Retinal pigment epithelial cell (primary cell): Measurements from ENCODE around the gene ROS1.

Experiments used
- DNase-seq: peaks from one replicate; pipeline ENCODE4 v3.0.0-alpha.2; 2010; ENCODE audit warnings: low read depth
- H3K4me3 ChIP-seq: 2 replicates; pipeline ENCODE4 v1.5.1; 2011; ENCODE audit warnings: mild to moderate bottlenecking, low read length, control low read depth, moderate library complexity
- CTCF ChIP-seq: conservative IDR thresholded peaks from 2 replicates; pipeline ENCODE4 v1.5.1; 2011; ENCODE audit warnings: low read depth, low read length, control low read depth, inconsistent platforms

Gene ROS1

GRCh38 chr6:117441824-117442264 is 16.1 kb upstream of the ROS1 start:
- DNase-seq = no peak
- no peak overlapping the region for H3K4me3 ChIP-seq
- TF ChIP-seq CTCF = no peak

GRCh38 chr6:117440706-117441525 is 15.2 kb upstream of the ROS1 start:
- TF ChIP-seq CTCF = no peak
- H3K4me3 ChIP-seq = no peak overlapping the region
- DNase-seq = no peak

DNA sequence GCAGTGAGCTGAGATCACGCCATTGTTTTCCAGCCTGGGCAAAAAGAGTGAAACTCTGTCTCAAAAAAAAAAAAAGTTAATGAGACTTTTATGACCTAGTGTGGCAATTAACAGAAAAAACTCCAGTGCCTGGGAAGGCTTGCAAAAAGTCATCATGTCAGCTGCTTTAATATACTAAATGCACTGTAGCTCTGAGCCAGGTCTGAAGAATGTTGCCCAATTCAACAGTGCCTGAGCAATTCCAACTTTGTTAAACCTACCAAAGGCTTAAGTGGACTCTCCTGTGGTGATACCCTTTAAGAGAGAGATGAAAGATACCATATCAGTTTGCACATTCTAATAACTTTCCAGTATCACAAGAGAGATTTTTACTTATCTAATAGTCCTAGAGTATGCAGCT is 6.5 kb upstream of the ROS1 start:
- no peak overlapping the region for H3K4me3 ChIP-seq
- no peak for DNase-seq
- no peak for TF ChIP-seq CTCF

DNA sequence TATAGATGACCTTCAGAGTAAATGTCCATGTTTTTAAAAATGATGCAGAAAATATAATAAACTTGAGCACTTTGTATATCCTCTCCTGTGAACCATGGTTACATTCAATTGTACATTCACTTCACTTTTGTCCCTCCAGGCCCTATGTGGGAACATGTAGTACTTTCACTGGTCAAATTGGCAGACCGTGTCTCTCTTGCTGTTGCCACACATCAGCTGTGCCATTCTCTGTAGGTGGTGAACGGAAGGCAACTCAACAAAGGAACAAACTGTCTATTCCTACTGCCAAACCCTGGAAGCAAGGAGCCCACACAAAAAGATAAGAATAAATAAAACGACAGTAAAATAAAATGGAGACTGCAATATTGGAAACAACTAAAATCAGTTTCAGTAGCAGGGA is 2.0 kb downstream of the ROS1 start:
- H3K4me3 ChIP-seq = no peak overlapping the region
- no peak for DNase-seq
- TF ChIP-seq CTCF = no peak

DNA sequence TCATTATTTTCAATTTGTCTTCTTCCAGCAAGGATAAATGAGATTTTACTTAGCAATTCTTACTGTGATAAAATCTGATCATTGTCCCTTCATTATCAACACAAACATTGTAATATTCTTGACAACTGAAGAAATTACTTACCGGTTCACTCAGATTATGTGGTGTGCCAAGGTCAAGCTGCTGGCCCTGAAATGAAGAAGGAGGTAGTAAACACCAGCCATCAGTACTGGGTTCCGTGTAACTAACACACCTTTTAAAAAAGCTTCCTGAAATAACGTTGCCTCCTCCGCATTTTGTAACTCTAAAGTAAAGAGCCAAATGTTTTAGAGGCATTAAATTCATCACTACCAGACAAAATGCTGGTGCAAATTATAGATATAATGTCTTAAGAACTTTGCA is 7.4 kb downstream of the ROS1 start:
- H3K4me3 ChIP-seq = no peak overlapping the region
- DNase-seq = no peak
- no peak for TF ChIP-seq CTCF

DNA sequence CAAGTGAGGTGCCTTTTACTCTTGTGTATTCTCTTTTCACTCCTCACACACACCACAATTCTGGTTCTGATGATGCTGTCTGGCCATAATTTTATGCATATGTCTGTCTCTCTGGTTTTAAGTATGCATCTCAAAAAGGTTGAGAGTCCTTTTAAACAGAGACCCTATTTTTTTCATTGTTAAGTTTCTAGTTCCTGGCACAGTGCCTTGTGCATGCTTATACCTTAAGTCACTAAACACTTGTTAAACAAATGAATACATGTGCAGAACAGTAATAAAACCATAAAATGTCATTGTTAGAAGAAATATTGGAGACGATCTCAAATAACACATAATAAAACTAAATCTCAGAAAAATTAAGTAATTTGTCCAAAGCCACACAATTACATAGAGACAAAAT is 7.9 kb downstream of the ROS1 start:
- no peak for TF ChIP-seq CTCF
- DNase-seq = no peak
- no peak overlapping the region for H3K4me3 ChIP-seq

DNA sequence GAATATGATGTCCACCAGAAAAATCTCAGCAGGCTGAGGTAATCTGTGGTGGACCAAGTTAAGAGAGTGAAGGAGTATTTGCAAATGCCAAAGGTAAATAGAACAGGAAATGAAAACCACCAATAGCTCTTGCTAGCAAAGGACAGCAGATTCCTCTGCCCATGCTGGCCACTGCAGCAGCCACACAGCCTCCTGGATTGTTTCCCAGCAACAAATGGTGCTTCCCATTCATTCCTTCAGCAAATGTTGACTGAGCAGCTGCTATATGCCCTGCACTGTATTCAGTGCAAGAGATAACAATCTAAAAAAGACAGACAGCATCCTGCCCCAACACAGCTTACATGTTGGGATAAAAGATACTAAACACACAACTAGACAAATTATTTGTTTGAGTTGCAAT is 11.0 kb downstream of the ROS1 start:
- DNase-seq = no peak
- no peak for TF ChIP-seq CTCF

More for the DNA sequence above, 11.0 kb downstream of the ROS1 start:
- no peak overlapping the region for H3K4me3 ChIP-seq
